GM19239 (cell line): ENCODE results near the gene HOXB8.

Experiments
- DNase-seq: peaks from one replicate; pipeline ENCODE4 v3.0.0; 2011; ENCODE audit warnings: low spot score; ENCODE audit not compliant: insufficient read length
- FAIRE-seq: peaks from 2 replicates; lab custom pipeline; 2011; peaks lifted over from hg19 to GRCh38; lab: Jason Lieb, UNC

HOXB8 gene

GRCh38 chr17:48639136-48639535 is 24.0 kb upstream of the HOXB8 start:
- no peak for FAIRE-seq
- DNase-seq, result no peak

GRCh38 chr17:48637323-48638260 is 22.5 kb upstream of the HOXB8 start:
- FAIRE-seq (no peak), DNase-seq (no peak)

DNA sequence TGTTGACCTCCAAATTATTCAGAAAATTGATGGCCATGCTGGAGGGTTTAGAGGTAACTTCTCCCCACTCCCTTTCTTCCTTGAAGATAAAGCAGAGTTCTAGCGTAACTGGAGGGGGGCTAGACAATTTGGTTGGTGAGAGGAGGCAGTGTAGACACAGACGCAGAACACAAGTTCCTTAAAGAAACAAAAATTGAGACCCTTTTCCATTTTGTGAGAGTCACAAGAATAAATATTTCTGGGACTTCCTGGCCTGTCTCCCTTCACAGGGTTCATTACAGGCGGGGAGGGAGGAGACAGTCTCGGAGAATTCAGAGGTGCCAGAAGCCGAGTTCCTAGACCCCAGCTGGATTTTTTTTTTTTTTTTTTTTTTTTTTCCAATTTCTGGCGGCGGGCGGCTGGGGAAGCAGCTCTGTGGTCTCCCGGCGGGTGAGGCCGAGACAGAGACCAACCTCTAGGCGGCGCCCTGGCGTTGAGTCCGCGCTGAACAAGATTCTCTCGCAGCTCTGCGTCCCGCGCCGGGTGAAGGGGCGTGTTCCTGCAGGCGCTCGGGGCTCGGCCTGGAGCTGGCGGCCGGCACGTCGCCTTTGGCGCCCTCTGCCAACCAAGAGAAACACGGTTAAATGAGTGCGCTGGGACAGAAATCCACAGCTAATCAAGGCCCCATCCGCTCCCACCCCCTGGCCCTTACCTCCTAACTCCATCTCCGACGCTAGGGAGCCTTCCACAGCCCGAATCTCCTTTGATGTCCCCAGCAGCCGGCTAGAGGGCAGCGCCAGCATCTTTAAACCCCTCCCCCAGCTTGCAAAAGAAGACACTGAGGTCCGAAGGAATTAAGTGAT is 21.3 kb upstream of the HOXB8 start:
- DNase-seq, result peak; percentile 93
- no peak for FAIRE-seq

DNA sequence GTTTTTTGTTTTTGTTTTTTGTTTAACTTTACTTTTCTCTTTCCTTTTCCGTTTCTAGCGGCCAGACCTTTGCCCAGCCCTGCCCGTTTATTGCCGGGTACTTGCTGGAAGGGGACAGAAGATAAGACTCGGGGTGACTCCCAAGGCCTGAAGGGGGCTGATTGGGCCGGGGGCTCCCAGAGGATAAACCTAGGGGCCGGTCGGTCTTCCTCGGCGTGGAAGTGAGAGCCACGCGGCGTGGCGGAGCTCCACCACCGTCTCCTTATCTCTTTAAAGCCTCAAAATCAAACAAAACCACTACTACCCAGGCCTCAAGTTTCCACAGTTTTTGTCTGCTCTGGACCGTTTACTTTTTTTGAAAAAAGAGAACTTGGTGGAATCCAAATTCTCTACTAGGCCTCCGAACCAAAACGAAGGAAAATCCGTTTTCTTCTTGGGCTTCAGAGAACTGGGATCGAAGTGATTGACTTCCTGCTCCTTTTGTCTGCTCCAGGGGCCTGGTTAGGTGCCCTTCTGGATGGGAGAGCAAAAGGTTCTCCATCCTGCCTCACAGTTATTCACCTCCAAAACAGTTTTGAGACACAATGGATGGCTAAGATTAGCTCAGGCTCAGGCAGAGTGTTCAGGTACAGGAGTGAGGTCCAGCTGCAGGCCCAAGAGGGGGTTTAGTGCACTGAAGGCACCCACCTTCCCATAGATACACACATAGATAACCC is 19.6 kb upstream of the HOXB8 start:
- DNase-seq, result no peak
- no peak for FAIRE-seq

- no peak for FAIRE-seq
- no peak for DNase-seq
These were observed 18.2 kb upstream of the HOXB8 start for GRCh38 chr17:48633266-48633677.

GRCh38 chr17:48632579-48633265 is 17.6 kb upstream of the HOXB8 start:
- FAIRE-seq (no peak), DNase-seq (no peak)

DNA sequence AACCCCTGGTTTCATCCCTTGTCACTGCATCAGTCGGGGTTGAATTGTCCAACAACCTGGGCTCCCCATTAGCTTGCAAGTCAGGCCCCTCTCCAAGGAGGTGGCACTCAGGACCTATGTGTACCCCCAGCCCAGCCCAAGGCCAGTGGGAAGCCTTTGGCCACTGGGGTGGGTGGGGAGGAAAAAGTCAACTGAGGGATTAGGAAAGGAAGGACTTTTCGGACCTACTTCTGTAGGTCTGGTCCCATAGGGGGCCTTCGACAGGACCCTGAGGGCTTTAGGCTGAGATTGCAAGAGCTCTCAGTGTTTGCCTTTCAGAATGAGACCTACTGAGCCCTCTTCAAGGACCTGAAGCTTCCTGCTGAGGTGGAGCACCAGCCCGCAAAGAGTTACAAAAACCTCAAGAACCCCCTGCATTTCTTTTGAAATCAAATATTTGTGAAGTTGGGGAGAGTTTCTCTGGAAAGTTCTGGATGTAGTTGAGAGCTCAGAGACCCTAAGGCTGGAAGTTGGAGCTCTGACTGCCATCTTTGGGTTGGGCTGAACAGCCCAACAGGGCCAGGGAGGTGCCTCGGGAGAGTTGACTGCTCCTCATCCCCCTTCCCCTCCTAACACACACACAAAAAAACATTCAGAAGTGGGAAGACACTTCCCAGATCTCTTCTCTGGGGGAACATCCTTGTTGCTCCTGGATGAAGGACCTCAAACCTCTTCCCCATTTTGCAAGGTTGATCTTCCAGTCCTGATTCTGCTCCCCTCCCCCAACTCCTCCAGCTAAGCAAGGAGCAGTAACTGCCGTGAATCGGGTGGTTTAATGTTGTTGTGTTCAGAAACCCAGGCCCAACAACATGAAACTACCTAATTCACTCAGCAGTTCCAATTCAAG is 16.8 kb upstream of the HOXB8 start:
- DNase-seq (no peak), FAIRE-seq (peak; percentile 78)

- FAIRE-seq, result no peak
- no peak for DNase-seq
These were observed 16.0 kb upstream of the HOXB8 start for GRCh38 chr17:48630925-48631692.

DNA sequence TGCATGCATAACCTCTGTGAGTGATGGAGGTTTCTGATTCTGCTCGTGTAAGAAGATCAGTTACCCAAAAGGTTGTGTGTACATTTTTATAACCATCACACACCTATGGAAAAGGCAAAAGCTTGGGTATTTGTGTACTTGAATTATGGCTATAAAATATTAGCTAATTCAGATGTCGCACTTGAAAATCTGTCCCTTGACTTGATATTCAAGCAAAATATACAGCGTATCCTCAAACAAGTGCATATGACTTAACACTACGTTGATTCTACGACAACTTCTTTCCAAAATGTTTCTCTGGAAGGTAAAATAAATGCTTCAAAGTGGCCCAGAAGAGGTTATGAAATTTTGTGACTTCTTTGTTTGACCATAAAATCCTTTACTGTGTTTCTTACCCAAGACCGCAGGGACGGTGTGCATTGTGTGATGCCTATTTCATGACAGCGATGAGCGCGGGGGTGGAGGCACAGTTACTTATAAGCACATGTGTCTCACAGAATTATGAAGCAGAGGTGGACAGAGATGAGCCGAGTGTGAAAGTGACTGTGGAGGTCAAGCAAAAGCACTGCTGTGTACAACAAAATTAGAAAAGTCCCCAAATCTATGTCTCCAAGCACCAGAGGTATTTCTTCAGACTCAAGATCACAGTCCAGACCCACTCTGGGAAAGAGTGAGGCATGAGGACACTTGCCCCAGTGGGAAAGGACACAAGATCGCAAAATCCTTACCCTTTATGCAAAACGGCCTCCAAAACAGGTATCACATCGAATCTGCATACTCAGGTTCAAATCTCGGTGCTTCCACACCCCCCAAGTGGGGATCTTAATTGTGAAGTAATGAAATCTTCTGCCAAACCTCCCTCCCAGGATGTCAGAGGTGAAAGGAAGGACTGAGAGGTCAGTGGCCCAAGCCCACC is 15.2 kb upstream of the HOXB8 start:
- FAIRE-seq (no peak), DNase-seq (no peak)

DNA sequence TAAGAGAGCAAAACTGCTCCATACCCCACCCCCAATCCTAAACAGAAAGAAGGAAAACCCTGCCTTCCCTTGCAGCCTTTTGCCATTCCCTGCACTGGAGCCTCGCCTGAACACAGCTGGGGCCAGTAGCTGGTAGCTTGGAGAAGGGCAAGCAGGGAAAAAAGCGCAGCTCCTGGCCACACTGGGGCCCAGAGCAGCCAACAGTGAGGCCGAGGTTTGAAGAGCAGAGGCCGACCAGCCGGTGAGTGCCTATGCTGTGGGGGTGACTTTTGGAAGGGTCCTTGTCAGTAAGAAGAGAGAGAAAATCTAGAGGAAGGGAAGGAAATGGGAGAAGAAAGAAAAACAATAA is 14.3 kb upstream of the HOXB8 start:
- no peak for FAIRE-seq

DNA sequence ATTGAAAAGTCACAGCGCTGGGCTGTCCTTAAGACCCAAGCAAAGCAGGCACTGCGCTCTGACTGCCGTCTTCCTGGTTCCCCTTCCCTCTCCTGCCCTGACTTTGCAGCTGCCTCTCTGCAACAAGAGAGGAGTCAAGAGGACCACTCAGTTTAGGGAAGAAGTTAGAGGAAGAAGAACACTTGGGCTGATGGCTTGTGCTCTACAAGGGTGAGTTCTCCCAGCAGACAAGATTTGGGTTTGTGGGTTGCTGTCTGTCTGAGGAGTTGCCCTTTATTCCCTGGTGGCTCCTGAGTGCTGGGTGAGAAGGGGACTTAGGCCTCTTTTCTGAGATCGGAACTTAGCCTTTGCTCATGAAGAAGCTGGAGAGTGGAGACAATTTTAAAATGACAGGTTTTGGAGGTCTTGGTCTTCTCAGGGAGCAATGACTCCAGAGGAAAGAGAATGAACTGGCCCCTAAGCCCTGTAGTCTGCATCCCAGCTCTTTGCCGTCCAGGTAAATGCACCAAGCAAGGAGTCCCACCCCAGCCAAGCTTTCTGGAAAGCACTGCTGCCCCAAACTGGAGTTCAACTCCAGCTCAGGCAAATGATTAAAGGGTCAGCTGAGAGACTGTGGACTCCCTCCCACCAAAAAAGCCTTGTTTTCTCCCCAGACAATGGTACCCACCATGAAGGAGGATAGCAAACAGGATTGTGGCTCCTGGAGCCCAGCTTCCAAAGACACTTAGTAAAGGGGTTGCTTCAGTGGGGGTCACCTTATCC is 13.7 kb upstream of the HOXB8 start:
- DNase-seq, result no peak
- FAIRE-seq, result no peak

More for the DNA sequence above, 14.3 kb upstream of the HOXB8 start:
- no peak for DNase-seq

- no peak for DNase-seq
- no peak for FAIRE-seq
These were observed 12.8 kb upstream of the HOXB8 start for GRCh38 chr17:48627623-48628521.

- FAIRE-seq (no peak), DNase-seq (no peak)
These were observed 12.1 kb upstream of the HOXB8 start for GRCh38 chr17:48627118-48627597.

GRCh38 chr17:48626245-48627117 is 11.4 kb upstream of the HOXB8 start, which contains the start of gene HOXB9:
Gene HOXB9, minus strand, starts transcription at chr17:48626358. Its CDS starts 89 bp downstream, at chr17:48626269.
- no peak for DNase-seq
- FAIRE-seq, result peak; percentile 67
